GM21528 (cell line): ENCODE data around the gene ALDH6A1.
"Not testable (repeated sequence)": the region's sequence is repeated elsewhere in the genome, so short reads cannot be mapped to it uniquely, and the experiment has no call there.

ENCODE experiments used
- ATAC-seq: cut with Tn5 transposase; IDR thresholded peaks from one replicate; pipeline ENCODE4 v1.9.1; 2021; ENCODE audit warnings: mild to moderate bottlenecking, moderate library complexity; ENCODE audit not compliant: unreplicated experiment, low FRiP score

The ALDH6A1 gene

DNA sequence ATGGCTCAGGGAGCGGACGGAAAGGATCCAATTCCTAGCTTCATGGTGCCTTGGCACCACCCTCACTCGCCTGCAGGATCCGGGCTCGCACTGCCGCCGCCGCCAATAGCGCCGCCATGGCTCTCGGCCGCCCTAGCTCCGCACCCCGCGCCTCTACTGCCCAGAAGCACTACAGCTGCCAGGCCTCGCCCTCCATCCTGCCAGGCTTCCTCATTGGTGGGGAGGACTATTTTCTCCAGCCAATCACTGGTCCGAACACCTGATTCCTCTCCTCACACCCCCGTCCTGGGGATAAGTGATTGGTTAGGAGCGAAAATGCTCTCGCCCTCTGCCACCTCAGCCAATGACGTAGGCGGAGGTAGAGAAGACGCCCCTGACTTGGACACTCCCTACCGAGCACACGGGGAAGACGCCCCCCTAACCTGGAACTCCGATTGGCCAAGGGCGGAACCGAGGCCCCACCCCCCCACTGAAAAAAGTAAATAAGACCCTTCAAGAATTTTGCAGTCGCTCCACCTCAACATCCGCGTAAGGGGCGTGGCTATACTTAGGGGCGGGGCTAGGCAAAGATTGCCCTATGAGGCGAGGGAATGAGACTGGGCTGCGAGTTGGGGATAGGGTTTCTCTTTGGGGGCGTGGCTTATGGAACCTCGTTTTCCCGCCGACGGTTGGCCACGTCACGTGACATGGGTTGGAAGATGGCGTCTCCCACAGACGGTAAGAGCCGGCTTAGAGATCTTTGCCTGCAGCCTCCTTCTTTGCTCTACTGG lies at the start of gene ALDH6A1, which contains the start of gene LIN52:
Gene ALDH6A1 (minus strand): TSS at position 177 of the 770 bp plus-strand sequence. CDS start 59 bp downstream, at position 118.
Gene LIN52 (plus strand): TSS at position 680 of the 770 bp plus-strand sequence. CDS start 19 bp downstream, at position 699.
- ATAC-seq: peak; percentile 95

DNA sequence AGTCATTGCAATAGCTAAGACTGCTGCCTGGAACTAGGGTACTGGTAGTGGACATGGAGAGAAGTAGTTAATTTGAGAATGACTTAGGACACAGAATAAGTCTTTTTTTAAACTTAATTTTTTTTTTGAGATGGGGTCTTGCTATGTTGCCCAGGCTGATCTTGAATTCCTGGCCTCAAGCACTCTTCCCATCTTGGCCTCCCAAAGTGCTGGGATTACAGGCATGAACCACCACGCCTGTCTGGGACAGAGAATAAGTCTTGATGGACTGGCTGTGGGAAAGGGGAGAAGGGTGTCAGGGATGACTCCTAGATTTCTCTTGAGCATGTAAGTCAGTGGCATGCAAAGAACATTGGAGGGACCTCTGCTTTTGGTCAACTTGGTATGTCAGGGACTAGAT lies 43.4 kb upstream of the ALDH6A1 start:
- ATAC-seq: no peak

DNA sequence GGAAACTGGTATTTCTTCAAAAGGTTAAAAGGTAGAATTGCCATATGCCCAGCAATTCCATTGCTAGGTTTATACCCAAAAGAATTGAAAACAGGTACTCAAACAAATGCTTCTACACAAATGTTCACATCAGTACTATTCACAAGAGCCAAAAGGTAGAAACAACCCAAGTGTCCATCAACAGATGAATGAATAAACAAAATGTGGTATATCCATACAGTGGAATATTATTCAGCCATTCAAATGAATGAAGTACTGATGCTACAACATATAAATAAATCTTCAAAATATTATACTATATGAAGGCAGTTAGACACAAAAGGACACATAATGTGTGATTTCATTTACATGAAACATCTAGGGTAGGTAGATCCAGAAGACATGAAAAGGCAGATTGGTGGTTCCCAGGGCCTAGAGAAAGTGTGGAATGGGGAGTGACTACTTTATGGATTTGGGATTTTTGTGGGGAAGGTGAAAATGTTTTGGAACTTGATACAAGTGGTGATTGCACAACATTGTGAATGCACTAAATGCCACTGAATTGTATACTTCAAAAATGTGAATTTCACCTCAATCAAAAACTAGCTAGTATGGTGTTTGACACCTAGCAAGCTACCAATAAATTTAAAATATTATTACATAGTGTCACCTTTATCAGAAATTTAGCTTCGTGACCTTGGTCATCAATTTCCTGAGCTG lies 42.2 kb upstream of the ALDH6A1 start:
- ATAC-seq: no peak

DNA sequence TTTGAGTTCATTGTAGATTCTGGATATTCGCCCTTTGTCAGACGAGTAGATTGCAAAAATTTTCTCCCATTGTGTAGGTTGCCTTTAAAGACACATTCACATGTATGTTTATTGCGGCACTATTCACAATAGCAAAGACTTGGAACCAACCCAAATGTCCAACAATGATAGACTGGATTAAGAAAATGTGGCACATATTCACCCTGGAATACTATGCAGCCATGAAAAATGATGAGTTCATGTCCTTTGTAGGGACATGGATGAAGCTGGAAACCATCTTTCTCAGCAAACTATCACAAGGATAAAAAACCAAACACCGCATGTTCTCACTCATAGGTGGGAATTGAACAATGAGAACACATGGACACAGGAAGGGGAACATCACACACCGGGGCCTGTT lies 41.2 kb upstream of the ALDH6A1 start:
- not testable (repeated sequence) for ATAC-seq

DNA sequence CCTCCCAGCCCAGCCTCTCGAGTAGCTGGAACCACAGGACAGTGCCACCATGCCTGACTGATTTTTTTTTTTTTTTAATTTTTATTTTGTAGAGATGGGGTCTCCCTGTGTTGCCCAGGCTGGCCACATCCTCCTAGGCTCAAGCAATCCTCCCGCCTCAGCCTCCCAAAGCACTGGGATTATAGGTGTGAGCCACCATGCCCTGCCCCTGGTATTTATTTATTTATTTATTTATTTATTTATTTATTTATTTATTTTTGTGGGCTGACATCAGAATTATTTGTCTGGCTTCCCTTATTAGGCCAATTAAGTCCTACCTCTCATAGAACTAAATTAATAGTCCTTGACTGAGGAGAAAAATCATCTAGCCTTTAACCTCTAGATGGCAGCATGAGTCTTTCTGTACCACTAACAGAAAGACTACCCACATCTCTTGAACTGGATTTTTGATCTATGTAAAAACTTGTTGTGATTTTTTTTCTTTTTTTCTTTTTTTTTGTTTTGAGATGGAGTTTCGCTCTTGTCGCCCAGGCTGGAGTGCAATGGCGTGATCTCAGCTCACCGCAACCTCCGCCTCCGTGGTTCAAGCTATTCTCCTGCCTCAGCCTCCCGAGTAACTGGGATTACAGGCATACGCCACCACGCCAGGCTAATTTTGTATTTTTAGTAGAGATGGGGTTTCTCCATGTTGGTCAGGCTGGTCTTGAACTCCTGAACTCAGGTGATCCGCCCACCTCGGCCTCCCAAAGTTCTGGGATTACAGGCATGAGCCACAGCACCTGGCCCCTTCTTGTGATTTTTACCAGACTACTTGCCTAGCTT lies 27.4 kb upstream of the ALDH6A1 start:
- not testable (repeated sequence) for ATAC-seq

DNA sequence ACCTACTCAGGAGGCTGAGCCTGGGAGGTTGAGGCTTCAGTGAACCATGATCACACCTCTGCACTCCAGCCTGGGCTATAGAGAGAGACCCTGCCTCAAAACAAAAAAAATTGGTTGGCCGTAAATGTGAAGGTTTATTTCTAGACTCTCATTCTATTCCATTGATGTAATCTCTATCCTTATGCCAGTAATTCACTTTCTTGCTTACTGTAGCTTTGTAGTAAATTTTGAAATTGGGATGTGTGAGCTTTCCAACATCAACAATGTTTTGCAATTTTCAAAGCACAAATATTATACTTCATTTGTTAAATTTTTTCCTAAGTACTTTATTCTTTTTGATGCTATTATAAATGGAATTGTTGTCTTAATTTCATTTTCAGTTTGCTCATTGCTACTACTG lies 25.1 kb upstream of the ALDH6A1 start:
- ATAC-seq: no peak

DNA sequence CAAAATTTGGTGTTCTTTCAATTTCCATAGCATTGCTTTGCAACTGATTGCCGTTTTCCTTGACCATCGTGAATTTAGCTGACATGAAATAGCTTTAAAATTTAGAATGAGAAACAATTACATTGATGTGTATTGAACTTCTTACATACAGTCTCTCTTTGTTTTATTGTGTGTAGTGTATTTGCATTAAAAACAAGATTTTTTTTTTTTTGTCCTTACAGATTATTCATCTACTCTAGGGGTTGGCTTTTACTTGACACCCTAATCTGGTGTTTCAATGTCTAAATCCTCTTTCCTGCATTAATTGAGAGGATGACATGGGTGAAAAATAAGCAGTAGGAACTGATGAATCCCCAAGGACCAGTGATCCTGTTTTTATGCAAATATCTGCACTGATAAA lies 21.1 kb upstream of the ALDH6A1 start:
- no peak for ATAC-seq

DNA sequence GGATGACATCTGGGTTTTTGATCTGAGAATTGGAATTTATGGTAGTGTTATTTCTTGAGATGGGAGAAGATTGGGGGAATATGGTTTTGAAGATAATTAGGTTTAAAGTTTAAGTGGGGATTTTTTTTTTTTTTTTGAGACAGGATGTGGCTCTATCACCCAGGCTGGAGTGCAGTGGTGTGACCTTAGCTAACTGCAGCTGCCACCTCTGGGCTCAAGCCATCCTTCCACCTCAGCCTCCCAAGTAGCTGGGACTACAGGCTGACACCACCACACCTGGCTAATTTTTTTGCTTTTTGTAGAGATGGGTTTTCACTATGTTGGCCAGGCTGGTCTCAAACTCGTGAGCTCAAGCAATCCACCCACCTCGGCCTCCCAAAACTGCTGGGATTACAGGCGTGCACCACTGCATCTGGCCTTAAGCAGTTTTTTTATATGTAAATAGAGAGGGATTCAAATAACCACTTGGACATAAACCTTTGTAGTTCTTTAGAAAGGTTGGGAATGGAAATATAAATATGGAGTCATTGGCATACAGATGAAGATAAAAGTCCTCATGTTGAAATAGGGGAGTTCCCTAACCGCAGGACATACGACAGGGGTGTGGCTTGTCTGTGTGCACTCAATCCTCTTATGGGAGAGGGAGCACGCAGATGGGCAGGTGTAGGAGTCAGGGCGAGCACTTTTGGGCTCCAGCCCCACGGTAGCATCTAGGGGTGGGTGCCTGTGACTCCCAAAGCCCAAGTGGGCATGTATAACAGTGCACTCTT lies 5.2 kb upstream of the ALDH6A1 start:
- ATAC-seq: no peak

DNA sequence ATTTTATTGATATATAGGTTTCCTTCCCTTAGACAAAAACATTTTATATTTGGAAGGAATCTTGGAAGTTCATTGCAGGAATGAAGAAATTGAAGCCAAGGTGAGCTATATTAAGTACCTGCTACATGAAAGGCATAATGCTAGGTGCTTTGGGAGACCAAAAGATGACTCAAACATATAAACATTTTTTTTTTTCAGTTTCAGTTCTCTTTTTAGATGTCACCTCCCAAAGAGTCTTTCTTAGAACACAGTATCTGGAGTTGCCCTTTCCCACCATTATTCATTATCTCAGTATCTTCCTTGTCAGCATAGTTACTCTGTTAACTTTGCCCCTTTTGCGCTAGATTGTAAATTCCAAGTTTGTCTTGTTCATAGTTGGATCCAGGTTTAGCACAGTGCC lies 1.6 kb upstream of the ALDH6A1 start:
- no peak for ATAC-seq

DNA sequence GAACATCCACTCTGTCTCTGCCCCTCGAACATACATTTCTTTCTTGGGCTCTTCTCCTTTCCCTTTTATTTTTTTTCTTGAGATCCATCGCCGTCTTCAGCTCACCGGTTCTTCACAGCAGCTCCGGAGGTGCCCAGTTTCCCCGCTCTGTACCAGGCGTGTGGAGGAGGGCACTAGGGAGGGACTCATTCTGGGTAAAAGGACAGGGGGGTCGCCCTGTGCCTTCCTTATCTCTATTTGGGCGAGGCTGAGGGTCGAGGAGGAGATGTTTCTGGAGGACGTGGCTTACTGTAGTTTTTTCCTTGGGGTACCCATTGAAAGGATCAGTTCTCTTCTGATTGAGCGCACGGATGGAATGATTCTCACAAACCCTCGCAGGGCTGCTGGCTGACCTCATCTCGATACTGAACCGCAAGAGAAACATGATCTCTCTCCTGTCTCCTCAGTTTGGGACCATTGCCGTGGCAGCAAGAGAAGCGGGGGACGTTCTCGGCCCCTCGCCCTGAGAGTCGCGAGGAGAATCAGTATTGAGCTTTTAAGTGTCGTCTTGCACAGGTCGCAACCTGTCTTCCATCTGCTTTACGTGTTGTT lies 889 bp upstream of the ALDH6A1 start:
- ATAC-seq: peak; percentile 14

DNA sequence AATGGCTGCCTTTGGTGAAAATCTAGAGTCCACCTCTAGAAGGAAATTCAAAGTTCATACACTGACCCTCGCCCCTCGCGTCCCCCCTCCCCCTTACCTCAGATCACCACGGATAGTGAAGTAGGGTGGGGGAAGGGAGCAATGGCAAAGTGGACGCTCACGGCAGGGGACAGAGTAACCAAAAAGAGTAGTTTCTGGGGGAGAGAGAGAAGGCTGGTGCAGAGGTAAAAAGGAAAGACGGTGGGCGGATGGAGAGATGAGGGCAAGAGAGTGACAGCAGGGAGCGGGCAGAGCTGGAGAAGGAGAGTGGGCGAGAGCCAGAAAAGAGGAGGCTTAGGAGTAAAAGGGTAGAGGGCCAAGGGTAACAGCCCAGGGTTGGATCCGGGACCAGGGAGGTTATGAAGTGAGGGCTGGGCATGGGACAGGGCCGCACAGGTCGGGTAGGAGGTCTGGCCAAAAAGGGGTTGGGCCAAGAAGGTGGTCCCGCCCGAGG lies 423 bp downstream of the ALDH6A1 start:
- peak; percentile 17 for ATAC-seq

DNA sequence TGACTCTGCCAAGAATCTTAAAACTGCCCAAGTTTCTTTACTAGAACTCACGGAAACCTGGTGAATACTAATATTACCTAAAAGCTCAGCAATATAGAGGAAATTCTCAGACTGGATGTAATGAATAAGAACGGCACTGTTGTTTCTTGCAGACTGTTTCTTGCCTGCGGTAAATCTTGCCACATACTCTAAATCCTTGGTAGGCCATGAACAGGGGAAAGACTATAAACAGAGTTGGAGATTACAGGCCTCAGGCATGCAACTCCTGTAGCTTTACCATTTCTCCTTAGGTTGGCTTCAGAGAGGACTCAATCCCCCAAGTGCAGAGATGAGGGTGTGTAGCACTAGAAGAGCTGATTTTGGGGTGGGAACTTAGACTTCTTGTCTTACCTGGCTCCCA lies 1.1 kb downstream of the ALDH6A1 start:
- no peak for ATAC-seq

DNA sequence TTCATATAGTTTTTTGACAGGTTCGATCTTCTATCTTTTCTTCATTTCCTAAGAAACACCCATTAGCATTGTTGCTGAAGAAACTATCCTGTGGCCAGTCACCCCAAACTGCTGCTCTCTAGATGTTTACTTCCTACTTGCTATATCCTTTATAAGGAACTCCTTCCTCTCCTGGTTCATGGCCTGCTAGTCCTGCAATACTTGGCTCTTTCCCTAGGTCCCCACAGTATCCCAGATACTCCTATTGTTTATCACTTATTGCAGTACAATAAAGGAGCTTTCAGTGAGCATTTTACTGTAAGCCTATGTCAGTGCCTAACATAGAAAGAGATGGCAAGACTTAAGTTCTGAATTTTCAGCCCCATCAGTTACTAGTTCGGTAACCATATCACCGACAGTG lies 2.8 kb downstream of the ALDH6A1 start:
- ATAC-seq: no peak

DNA sequence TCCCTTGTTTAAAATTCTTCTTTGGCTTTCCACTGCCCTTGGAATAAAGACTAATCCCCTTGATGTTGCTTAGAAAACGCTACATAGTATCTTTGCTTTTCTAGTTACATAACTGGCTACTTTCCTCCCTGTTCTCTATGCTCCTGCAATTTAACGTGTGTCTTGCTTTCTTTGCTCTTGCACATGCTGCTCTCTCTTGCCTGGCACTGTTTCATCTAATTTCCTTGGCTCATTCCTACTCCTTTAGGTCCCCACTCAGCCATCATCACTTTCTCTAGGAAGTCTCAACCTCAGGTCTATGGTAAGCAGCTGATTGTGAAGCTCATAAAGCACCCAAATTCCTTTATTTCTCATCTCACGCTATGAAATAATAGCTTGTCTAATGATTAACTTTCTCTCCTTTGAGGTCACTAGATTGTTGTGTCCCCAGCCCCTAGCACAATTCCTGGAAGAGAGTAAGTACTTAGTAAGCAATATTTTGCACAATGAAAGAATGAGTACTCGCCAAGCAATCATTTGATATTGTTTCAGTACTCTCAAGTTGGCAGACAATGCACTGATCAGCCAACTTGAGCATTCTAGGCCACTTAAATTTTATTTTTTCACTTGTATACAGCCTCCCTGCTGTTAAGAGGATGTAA lies 3.3 kb downstream of the ALDH6A1 start:
- no peak for ATAC-seq

DNA sequence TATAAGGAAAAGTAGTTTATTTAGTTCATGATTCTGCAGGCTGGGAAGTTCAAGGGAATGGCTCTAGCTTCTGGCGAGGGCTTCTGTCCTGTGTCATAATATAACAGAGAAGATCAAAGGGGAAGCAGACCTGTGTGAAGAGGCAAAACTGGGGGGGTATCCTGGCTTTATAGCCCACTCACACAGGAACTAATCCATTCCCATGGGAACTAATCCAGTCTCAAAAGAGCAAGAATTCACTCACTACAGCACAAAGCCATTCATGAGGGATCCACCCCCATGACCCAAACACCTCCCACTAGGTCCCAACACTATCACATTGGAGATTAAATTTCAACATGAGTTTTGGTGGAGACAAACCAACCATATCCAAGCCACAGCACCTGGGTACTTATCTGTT lies 6.9 kb downstream of the ALDH6A1 start:
- ATAC-seq: no peak

DNA sequence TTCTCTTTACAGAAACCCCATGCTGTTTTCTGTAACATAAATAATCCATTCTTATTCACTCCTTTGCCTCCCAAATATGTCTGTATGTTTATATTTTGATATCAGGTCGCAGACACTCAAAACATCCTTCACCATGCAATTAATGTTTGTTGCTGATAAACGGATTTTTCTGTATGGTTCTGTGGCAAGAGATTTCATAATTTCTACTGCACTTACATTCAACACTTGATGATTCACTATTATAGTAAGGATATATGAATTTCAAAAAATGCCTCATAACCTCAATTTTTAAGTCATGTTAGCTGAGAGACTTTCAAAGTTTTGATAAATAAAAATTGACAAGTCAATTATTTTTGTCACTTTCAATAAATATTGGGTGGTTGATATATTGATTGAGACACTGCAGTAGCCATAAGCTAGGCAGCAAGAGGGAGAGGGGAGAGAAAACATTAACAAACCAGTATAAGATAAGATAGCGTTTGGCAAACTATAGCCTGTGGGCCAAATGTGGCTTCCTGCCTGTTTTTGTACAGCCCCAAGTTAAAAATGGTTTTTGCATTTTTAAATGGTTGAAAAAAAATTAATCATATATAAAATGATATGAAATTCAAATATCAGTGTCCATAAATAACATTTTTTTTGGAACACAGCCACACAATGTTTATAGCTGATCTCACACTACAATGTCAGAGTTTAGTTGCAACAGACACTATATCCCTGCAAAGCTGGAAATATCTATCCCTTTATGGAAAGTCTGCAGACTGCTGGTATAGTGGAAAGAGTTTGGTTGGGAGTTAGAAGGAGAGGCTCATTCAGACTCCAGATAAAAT lies 18.3 kb downstream of the ALDH6A1 start:
- ATAC-seq: no peak

DNA sequence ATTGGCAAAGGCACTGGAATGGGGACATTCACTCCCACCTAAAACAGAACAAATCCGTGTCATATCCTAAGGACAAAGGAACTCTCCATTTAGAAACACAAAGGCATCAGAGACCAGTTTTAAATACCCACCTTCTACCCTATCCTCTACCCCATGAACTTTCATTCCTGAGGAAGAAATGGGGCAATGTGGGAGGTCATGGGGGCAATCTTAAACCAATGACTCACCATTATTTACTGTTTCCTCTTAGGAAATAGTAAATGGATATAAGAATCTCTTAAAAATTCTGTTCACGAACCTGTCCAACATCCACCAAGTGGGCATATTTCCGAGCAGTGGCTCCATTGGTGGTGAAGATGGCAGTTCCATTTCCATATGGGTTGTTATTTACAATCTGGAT lies 19.4 kb downstream of the ALDH6A1 start:
- no peak for ATAC-seq

DNA sequence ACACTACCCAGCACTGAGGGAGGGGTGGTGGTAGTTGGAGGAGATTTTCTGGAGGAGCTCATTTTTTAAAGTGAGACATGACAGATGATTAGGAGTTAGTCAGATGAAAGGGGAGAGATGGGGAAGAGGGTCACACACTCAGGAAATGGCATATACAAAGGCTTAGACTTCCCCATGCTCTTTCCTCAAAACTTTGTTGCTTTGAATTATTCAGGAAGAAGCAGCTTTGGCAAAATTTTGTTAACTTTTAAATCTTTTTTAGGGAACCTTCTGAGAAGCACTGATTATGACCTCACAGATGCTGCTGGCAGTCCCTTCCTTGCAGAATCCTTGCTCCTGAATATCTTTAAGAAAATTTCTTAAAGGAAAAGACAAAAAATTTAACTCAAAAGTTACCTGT lies 19.8 kb downstream of the ALDH6A1 start:
- no peak for ATAC-seq

DNA sequence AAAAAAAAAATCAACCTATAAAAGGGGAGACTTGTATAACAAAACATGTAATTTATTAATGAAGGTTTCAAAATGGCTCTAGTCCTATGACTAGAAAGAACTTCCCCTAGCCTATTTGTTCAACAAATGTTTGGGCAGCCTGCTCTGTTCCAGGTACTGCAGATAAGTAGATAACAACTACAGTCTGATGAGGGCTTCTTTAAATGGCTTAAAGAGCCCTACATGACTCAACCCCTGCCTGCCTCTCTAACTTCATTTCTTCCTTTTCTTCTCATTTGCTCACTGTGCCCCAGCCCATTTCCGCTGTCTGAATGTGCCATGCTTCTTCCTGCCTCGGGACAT lies 21.5 kb downstream of the ALDH6A1 start:
- ATAC-seq: no peak
